GM18909 (cell line): ENCODE data around the gene TSPAN13.
A peak's percentile ranks its signal among the peaks of the same experiment; 100 is the strongest.
"Not testable (repeated sequence)": the region's sequence is repeated elsewhere in the genome, so short reads cannot be mapped to it uniquely, and the experiment has no call there.

Experiments used
- ATAC-seq: cut with Tn5 transposase; IDR thresholded peaks from one replicate; pipeline ENCODE4 v1.9.1; 2021; ENCODE audit warnings: mild to moderate bottlenecking; ENCODE audit not compliant: unreplicated experiment, poor library complexity

Gene TSPAN13

DNA sequence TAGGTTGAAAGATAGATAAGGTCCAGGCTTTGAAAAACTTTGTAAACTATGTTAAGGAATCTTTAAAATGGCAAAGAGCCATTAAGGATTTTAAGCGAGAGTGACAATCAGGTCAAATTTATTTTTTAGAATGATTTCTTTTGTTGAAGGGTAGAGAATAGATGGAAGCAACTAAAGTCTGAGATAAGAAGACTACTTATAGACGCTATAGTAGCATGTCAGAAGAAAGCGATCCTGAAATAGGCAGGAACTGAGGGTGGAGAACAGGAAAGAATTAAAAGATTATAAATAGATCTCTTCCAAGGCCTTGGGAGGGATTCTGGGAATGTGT is 13.0 kb upstream of the TSPAN13 start:
- no peak for ATAC-seq

- ATAC-seq = no peak
These were observed 12.6 kb upstream of the TSPAN13 start for GRCh38 chr7:16740996-16741395.

DNA sequence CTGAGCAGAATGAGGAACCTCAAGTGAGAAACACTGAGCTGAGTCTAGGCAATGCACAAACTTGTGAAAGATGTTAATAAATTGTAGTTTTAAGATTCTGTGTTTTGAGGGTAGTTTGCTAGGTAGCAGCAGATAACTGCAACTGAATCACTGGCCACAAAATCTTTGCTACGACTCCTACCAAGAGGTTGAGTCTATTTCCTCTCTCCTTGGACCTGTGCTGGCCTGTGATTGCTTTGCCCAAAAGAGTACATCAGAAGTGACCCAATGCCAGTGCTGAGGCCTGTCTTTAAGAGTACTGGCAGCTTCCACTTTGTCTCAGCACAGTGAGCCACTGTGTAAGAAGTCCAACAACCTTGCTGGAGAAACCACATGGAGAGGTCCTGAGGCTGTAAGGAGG is 11.9 kb upstream of the TSPAN13 start:
- ATAC-seq = no peak

DNA sequence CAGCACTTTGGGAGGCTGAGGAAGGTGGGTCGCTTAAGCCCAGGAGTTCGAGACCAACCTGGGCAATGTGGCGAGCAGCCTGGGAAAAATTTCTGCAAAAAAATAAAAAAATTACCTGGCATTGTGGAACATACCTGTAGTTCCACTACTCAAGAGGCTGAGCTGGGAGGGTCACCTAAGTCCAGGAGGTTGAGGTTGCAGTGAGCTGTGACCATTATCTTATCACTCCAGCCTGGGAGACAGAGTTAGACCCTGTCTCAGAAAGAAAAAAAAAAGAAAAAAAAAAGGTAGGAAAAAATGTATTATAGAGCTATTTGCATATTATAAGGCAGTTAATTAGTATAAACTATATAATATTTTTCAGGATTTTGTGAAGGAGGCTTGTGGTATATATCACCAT is 11.0 kb upstream of the TSPAN13 start:
- no peak for ATAC-seq

DNA sequence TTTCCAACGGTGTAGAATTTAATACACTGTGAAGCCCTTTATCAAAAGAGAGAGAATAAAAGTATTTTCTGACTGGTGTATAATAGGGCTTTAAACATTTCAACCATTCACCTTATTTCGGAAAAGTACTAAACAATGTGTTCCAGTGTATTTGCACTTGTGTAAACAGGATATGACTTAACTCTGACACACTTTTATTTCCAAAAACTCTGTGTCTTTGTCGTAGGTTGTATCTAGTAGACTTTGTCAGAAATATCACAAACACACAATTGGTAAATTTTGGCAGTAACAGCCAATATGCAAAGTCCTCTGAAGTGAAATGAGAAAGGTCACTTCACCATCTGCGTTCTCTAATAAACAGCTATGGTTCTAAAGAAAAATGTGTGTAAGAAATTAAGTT is 10.3 kb upstream of the TSPAN13 start:
- no peak for ATAC-seq

GRCh38 chr7:16744518-16745250 is 8.9 kb upstream of the TSPAN13 start:
- no peak for ATAC-seq

DNA sequence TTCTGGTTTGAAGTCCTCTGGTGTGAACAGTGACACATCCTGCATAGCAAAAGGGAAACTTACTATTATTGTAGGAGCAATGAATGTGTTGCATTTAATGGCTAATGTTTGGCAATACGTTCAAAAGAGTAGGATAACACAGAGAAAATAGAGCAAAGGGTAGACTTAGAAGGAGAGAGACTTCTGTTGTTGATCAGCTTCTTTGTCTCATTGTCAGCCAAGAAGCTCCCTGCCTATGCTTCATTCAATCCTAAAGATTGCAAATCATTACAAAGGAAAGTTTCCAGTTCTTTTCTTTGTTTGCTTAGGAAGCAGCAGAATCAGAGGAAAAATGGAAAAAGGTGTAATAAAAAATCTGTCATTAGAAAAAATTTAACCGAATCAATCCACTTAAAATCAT is 7.9 kb upstream of the TSPAN13 start:
- no peak for ATAC-seq

GRCh38 chr7:16747102-16747501 is 6.5 kb upstream of the TSPAN13 start:
- ATAC-seq = no peak

GRCh38 chr7:16753932-16754855 is 639 bp downstream of the TSPAN13 start:
- peak; percentile 26 for ATAC-seq

DNA sequence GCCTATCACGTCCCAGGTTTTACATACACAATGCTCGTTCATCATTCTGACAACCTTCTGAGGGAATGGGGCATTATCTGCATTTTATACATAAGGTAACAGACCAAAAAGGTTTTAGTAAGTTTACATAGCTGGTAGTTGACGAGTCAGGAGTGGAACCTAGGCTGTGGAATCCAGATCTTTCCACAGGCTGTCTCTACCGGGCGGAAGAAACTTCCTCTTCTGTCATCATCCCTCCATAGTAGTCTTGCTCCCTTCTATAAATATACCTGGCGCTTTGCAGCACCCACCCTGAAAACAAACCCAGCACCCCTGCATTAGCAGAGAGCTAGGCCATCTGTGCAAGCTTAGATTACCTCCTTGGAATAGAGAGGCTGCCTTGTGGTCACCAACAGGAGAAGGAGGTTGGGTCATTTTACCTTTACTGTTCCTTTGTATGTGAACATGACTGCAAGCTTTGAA is 1.3 kb downstream of the TSPAN13 start:
- ATAC-seq = no peak

DNA sequence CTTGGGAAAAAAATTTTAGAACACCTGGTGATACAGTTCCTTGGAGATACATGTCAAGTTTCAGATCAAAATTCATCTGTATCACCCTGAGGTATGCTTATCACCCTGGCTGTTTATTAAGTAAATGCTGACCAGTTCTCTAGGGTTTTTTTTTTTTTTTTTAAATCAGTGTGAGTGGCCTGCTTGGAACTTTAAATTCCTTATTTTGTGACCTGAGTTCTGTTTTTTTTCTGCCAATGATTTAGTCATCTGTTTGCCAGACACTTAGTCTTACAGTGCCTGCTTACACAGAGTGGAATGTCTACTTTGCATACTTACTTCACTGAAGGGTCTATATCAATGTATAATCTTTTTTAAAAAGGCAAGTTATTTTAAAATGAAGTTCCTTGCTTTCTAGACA is 1.8 kb downstream of the TSPAN13 start:
- ATAC-seq = no peak

DNA sequence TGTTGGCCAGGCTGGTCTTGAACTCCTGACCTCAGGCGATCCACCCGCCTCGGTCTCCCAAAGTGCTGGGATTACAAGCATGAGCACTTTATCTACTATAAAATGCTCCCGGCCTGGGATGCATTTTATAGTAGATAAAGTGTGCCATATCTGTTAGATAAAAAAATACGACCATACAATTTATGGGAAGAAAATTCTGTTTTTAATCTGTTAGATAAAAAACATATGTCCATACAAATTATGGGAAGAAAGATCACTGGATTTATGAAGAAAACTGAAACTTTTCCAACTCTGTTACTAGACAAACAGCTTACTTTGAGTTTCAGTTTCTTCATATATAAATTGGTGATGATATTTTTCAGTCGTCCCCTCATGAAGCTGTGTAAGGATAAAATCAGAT is 4.5 kb downstream of the TSPAN13 start:
- no peak for ATAC-seq

DNA sequence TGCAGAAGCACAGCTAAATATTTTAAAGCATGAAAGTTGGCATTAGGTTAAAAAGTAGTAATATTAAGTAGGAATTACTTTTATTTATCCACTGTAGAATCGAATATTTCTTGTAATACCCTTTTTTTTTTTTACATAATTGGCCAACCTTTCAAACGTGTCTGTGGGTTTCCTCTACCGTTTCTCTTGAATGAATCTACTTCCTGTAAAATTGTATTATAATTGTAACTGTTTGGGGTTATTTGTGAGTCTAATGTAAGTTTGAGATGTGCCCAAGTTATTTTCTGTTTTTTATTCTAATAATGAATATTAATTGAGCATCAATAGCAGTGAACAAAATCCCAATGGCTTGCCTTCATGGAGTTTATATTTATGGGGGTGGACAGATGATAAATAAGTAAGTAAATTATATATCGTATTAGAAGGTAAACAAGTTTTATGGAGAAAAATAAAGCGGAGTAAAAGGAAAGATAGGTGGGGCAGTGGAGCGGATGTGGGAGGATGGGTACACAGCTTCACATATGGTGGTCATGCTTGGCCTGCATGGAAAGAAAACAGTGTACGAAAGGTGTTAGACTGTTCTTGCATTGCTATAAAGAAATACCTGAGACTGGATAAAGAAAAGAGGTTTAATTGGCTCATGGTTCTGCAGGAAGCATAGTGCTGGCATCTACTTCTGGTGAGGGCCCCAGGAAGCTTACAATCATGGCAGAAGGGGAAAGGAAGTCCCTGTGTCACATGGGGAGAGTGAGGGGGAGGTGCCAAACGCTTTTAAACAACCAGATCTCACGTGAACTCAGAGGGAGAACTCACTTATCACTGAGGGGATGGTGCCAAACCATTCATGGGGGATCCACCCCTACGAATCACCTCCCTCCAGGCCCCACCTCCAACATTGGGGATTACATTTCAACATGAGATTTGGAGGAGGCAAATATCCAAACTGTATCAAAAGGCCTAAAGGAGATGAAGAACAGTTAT is 5.4 kb downstream of the TSPAN13 start:
- ATAC-seq = no peak

DNA sequence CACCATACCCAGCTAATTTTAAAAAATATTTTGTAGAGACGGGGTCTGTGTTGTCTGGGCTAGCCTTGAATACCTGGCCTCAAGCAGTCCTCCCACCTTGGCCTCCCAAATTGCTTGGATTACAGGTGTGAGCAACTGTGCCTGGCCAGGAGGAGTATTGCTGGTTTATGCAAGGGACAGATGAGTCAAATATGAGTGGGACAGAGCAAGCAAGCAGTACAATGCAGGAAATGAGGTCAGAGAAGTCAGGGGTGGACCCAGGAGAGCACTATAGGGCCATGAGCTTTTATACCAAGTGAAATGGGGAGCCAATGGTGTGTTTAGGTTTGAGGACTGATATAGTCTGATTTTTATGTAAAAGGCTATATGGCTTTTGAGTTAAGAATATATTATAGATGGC is 6.3 kb downstream of the TSPAN13 start:
- no peak for ATAC-seq

DNA sequence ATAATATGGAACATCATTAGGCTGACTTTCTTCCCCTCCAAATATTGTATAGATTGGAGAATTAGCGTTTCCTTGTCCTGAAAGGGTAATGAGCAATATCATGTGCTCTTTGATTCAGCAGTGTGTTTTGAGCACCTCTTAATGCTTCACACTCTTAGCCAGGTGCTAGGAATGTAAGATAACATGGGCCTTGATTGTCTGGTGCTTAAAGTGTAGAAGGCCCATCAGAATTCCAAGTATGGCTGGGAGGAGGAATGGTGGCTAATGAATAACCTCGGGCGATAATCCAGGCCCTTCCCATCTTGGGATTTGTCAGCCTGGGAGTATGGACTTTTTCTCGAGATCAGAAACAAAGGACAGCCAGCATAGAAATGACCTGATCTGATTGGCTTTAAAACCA is 8.6 kb downstream of the TSPAN13 start:
- no peak for ATAC-seq

GRCh38 chr7:16764942-16765341 is 11.4 kb downstream of the TSPAN13 start:
- no peak for ATAC-seq

GRCh38 chr7:16765436-16765859 is 11.9 kb downstream of the TSPAN13 start:
- ATAC-seq = no peak

DNA sequence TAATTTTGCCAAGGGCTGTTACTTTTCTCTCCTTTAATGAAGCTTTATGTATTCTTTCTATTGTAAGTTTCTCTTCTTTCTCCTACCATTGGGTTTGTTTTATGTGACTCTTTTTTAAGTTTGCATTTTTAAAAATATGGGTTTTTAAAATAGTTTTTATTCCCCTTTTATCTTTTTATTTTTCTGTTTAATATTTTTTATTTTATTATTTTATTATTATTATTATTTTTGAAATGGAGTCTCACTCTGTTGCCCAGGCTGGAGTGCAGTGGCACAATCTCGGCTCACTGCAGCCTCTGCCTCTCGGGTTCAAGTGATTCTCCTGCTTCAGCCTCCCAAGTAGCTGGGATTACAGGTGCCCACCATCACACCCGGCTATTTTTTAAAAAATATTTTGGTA is 16.4 kb downstream of the TSPAN13 start:
- not testable (repeated sequence) for ATAC-seq

GRCh38 chr7:16770657-16771329 is 17.2 kb downstream of the TSPAN13 start:
- no peak for ATAC-seq

DNA sequence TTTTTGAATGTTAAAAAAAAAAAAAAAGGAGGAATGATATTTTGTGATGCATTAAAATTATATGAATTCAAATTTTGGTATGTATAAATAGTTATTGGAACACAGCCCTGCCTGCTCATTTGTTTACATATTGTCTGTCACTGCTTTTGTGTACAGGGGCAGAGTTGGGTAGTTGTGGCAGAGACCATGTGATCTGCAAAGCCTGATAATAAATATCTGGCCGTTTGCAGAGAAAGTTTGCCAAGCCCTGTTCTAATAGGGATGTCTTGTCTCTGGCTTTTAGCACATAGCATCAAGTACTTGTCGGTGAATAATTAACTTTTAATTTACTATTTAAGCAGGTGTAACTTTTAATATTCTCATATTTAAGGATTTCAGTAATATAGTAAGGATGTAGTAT is 19.8 kb downstream of the TSPAN13 start:
- ATAC-seq = no peak
